Measurements from ENCODE around the gene GJA9.
"Not testable (repeated sequence)": the region's sequence is repeated elsewhere in the genome, so short reads cannot be mapped to it uniquely, and the experiment has no call there.

Gene GJA9

DNA sequence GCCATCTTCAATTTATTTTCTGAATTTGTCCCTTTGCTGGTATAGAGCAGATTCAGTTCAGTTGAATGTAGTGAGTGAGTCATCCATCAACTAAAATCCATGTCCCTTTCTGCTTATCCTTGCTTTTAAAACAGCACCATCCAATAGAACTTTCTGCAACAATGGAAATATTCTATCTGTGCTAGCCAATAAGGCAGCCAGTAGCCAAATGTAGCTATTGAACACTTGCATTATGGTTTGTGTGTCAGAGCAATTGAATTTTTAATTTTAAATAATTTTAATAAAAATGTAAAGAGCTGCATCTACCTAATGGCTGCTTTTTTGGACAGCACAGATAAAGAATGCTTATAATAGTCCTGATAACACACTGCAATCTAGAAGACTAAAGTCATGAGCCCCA is at the start of gene GJA9:
TSS of gene GJA9 (minus strand) at position 101 of the 400 bp plus-strand sequence. CDS start 5,489 bp downstream, outside the sequence.
- Histone ChIP-seq H3K4me3 (ENCODE audit: low read length) (no peak within 1 kb of the TSS), H3K9ac (ENCODE audit: low read length) (no peak within 1 kb of the TSS), H3K9me3 (ENCODE audit: control insufficient read depth, low read length) (no peaks in the 10 kb centered on the region), H3K27me3 (ENCODE audit: control insufficient read depth, insufficient read depth, low read length) (no peaks in the 10 kb centered on the region), H3K4me1 (ENCODE audit: control insufficient read depth, insufficient read depth, low read length) (no peaks in the 10 kb centered on the region), H3K36me3 (ENCODE audit: control insufficient read depth, insufficient read depth, low read length) (no peaks in the 10 kb centered on the region)

DNA sequence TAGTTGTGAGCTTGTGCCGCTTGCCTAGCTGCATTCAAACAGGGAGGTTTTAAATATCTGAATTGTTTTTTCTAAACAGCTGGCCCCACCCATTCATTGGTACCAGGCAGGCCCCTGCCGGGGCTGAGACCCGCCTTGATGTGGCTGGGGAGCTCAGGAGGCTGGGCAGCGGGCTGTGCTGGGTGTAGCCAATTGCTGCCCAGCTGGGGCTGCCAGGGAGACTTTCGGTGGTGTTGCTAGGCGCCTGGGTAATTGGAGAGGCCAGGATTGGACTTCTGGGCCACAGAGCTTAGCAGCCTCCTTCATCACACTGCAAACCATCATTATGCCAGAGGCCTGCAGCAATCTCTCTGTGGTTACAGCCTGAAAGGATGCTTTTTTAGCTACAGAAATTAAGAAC is 48.1 kb upstream of the GJA9 start:
- H3K4me3 ChIP-seq (ENCODE audit: low read length) = no peak overlapping the region
- H3K9me3 ChIP-seq (ENCODE audit: control insufficient read depth, low read length) = no peaks in the 10 kb centered on the region
- H3K9ac ChIP-seq (ENCODE audit: low read length) = no peak overlapping the region
- H3K4me1 ChIP-seq (ENCODE audit: control insufficient read depth, insufficient read depth, low read length) = peaks cover 7% of the 10 kb centered on the region
- no peaks in the 10 kb centered on the region for H3K27me3 ChIP-seq (ENCODE audit: control insufficient read depth, insufficient read depth, low read length)
- H3K36me3 ChIP-seq (ENCODE audit: control insufficient read depth, insufficient read depth, low read length) = no peaks in the 10 kb centered on the region

DNA sequence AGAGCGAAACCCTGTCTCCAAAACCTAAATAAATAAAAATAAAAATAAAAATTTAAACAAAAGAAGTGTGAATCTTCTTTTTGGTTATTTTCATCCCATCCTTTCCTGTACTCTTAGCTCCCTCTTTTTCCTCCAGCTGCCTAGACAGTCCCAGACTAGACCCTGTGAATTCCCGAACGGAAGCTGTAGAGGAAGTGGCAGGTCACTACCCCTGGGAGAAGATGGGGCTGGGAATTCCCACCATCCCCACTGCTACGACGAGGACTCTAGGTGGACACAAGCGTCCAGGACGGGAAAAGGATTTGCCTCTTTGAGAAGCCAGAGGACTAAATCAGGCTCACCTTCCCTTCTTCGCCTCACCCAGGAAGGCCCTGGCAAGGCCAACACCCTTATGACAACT is 47.7 kb upstream of the GJA9 start:
- Histone ChIP-seq H3K4me1 (ENCODE audit: control insufficient read depth, insufficient read depth, low read length) (peaks cover 7% of the 10 kb centered on the region), H3K27me3 (ENCODE audit: control insufficient read depth, insufficient read depth, low read length) (no peaks in the 10 kb centered on the region), H3K4me3 (ENCODE audit: low read length) (no peak overlapping the region), H3K9ac (ENCODE audit: low read length) (no peak overlapping the region), H3K36me3 (ENCODE audit: control insufficient read depth, insufficient read depth, low read length) (no peaks in the 10 kb centered on the region), H3K9me3 (ENCODE audit: control insufficient read depth, low read length) (no peaks in the 10 kb centered on the region)

DNA sequence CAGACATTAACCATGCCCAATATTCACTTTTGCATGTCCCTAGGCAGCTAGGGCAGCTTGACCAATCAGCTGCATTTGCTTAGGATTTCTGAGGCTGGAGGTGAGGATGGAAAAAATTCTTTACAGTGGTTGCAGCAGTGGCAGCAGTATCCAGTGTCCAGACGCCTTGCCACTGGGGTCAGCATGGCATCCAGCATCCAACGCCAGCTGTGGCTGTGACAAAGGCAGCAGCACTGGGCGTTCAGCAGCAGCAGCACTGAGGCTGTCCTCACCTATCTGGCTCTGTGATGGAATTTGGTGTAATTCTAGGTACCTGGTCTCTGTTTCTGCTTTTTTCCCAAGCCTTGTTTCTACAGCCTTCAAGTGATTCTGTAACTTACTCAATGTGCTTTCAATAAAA is 44.7 kb upstream of the GJA9 start:
- Histone ChIP-seq H3K36me3 (ENCODE audit: control insufficient read depth, insufficient read depth, low read length) (no peaks in the 10 kb centered on the region), H3K4me1 (ENCODE audit: control insufficient read depth, insufficient read depth, low read length) (peaks cover 15% of the 10 kb centered on the region), H3K27me3 (ENCODE audit: control insufficient read depth, insufficient read depth, low read length) (no peaks in the 10 kb centered on the region), H3K9ac (ENCODE audit: low read length) (no peak overlapping the region), H3K4me3 (ENCODE audit: low read length) (no peak overlapping the region), H3K9me3 (ENCODE audit: control insufficient read depth, low read length) (no peaks in the 10 kb centered on the region)

DNA sequence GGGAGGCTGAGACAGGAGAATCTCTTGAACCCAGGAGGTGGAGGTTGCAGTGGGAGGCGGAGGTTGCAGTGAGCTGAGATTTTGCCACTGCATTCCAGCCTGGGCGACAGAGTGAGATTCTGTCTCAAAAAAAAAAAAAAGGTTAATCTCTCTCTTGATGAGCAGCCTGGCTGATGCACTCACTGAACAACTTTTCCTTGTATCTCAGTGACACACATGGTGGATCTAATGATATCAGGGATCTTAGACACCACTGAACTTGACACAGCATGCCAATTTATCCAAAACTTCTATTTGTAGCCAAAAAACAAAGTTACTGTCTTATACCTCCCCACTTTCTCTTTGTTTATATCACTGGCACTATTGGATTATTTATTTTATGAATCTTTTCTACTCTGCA is 44.0 kb upstream of the GJA9 start:
- Histone ChIP-seq H3K4me1 (ENCODE audit: control insufficient read depth, insufficient read depth, low read length) (peaks cover 15% of the 10 kb centered on the region), H3K9ac (ENCODE audit: low read length) (no peak overlapping the region), H3K27me3 (ENCODE audit: control insufficient read depth, insufficient read depth, low read length) (no peaks in the 10 kb centered on the region), H3K36me3 (ENCODE audit: control insufficient read depth, insufficient read depth, low read length) (no peaks in the 10 kb centered on the region), H3K9me3 (ENCODE audit: control insufficient read depth, low read length) (no peaks in the 10 kb centered on the region), H3K4me3 (ENCODE audit: low read length) (no peak overlapping the region)

DNA sequence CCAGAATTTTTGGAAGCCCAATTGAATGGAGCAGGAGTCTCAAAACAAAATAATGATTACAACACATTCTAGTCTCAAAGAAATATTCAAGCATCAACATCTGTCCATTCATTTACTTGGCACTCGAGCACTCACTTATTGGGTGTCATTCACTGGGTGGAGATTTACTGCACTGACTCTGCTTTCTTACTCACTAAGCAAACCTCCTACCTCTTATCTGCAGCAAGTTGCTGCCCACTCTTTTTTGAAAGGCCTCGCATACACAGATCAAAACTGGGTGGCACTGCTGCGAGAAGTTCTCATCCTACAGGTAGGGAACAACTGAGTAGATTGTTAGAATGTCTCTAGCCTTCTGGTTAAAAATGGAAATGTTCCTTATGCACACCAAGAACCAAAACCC is 42.2 kb upstream of the GJA9 start:
- H3K9me3 ChIP-seq (ENCODE audit: control insufficient read depth, low read length) = no peaks in the 10 kb centered on the region
- peaks cover 8% of the 10 kb centered on the region for H3K4me1 ChIP-seq (ENCODE audit: control insufficient read depth, insufficient read depth, low read length)
- no peaks in the 10 kb centered on the region for H3K27me3 ChIP-seq (ENCODE audit: control insufficient read depth, insufficient read depth, low read length)
- H3K36me3 ChIP-seq (ENCODE audit: control insufficient read depth, insufficient read depth, low read length) = no peaks in the 10 kb centered on the region
- H3K4me3 ChIP-seq (ENCODE audit: low read length) = no peak overlapping the region
- no peak overlapping the region for H3K9ac ChIP-seq (ENCODE audit: low read length)

DNA sequence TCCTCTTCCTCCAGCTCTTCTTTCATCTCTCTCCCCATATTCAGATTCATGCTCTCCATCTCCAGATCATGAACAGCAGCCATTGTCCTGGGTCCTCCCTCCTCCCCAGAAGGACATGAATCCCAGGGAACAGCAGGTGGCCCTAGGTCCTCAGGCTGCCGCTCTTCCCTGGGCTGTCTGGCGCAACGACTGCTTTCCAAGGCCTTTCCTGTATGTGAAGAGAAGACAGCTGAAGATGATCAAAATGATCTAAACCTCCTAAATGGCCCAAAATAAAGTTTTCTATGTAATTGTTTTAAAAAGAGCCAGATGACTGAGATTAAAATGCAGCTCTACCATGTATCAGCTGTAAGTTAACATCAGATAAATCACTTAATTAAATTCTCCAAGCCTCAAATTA is 37.7 kb upstream of the GJA9 start:
- H3K36me3 ChIP-seq (ENCODE audit: control insufficient read depth, insufficient read depth, low read length) = no peaks in the 10 kb centered on the region
- no peaks in the 10 kb centered on the region for H3K27me3 ChIP-seq (ENCODE audit: control insufficient read depth, insufficient read depth, low read length)
- H3K4me1 ChIP-seq (ENCODE audit: control insufficient read depth, insufficient read depth, low read length) = peaks cover 8% of the 10 kb centered on the region
- H3K4me3 ChIP-seq (ENCODE audit: low read length) = no peak overlapping the region
- no peaks in the 10 kb centered on the region for H3K9me3 ChIP-seq (ENCODE audit: control insufficient read depth, low read length)
- no peak overlapping the region for H3K9ac ChIP-seq (ENCODE audit: low read length)

DNA sequence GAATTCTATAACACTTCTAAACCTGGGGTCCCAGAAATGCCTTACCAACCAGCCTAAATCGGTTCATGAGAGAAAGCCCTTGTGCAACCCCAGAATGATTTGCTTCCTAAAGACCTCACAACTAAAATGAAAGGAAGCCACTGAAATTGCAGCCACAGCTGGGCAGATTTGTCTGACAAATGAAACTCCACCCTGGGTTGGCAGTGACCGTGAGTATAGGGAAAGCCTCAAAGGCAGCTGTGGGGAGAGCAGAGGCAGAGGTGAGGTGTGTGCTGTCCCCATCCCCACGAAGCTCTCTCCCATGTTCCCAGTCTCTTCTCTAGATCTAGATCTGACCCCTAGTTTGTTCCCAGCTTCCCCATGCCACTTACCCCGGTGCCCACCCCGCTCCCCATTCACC is 37.2 kb upstream of the GJA9 start:
- Histone ChIP-seq H3K4me1 (ENCODE audit: control insufficient read depth, insufficient read depth, low read length) (peaks cover 8% of the 10 kb centered on the region), H3K9ac (ENCODE audit: low read length) (no peak overlapping the region), H3K27me3 (ENCODE audit: control insufficient read depth, insufficient read depth, low read length) (no peaks in the 10 kb centered on the region), H3K36me3 (ENCODE audit: control insufficient read depth, insufficient read depth, low read length) (no peaks in the 10 kb centered on the region), H3K4me3 (ENCODE audit: low read length) (no peak overlapping the region), H3K9me3 (ENCODE audit: control insufficient read depth, low read length) (no peaks in the 10 kb centered on the region)

DNA sequence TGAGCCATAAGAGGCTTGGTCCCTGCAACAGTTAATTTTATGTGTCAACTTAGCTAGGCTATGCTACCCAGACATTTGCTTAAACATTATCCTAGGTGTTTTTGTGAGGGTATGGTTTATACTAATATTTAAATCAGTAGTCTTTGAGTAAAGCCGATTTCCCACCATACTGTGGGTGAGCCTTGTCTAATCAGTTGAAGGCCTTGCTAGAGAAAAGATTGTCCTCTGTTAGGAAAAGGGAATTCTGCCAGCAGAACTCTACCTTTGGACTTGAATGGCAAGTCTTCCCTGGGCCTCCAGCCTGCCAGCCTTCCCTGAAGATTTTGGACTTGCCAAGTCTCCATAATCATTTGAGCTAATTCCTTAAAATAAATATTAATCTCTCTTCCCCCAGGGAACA is 36.4 kb upstream of the GJA9 start:
- Histone ChIP-seq H3K27me3 (ENCODE audit: control insufficient read depth, insufficient read depth, low read length) (no peaks in the 10 kb centered on the region), H3K4me3 (ENCODE audit: low read length) (no peak overlapping the region), H3K9me3 (ENCODE audit: control insufficient read depth, low read length) (no peaks in the 10 kb centered on the region), H3K36me3 (ENCODE audit: control insufficient read depth, insufficient read depth, low read length) (no peaks in the 10 kb centered on the region), H3K4me1 (ENCODE audit: control insufficient read depth, insufficient read depth, low read length) (peaks cover under 1% of the 10 kb centered on the region), H3K9ac (ENCODE audit: low read length) (no peak overlapping the region)

DNA sequence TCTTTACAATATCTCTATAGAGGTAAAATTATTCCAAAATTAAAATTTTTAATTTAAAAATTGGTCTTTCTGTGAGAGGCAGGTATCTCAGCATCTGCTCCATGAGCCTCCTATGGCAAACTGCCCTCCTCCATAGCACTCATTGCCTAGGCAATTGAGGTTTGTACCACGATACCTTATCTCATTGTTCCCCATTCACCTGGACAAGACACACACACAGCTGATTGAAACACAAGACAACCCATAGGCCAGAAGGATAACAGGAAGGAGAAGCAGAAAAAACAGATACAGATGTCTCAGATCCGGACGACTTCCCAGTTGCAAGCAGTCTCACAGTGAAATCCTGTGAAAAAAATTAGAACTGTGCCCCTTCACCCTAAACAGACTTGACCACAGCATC is 36.0 kb upstream of the GJA9 start:
- Histone ChIP-seq H3K4me1 (ENCODE audit: control insufficient read depth, insufficient read depth, low read length) (no peaks in the 10 kb centered on the region), H3K36me3 (ENCODE audit: control insufficient read depth, insufficient read depth, low read length) (no peaks in the 10 kb centered on the region), H3K27me3 (ENCODE audit: control insufficient read depth, insufficient read depth, low read length) (no peaks in the 10 kb centered on the region), H3K4me3 (ENCODE audit: low read length) (no peak overlapping the region), H3K9me3 (ENCODE audit: control insufficient read depth, low read length) (no peaks in the 10 kb centered on the region), H3K9ac (ENCODE audit: low read length) (no peak overlapping the region)

DNA sequence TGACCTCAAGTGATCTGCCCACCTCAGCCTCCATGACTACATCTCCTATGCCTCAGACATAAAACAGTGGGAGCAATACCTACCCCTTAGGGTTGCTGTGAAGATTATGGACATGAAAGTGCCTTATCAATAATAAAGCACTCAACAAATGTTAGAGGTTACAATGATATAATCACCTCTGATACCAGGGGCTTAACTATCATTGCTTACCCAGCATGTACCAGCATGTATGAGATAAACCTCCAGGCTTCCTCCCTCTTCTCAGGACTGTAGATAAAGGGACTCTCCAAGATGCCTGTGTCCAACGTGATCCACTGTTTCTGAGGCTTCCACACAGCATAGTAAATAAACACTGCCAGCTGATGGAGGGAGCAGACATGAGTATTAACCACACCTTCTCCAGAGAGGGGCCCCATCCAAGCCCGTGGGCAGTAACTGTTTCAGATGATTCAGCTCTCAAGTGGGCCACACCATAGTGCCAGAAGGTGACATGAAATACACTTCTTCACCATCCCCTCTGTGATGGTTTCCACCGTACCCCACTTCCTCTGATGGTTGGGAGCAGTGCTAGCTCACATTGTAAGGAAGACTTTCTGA is 34.1 kb upstream of the GJA9 start:
- no peaks in the 10 kb centered on the region for H3K4me1 ChIP-seq (ENCODE audit: control insufficient read depth, insufficient read depth, low read length)
- no peak overlapping the region for H3K9ac ChIP-seq (ENCODE audit: low read length)
- no peaks in the 10 kb centered on the region for H3K27me3 ChIP-seq (ENCODE audit: control insufficient read depth, insufficient read depth, low read length)
- H3K36me3 ChIP-seq (ENCODE audit: control insufficient read depth, insufficient read depth, low read length) = no peaks in the 10 kb centered on the region
- H3K4me3 ChIP-seq (ENCODE audit: low read length) = no peak overlapping the region
- H3K9me3 ChIP-seq (ENCODE audit: control insufficient read depth, low read length) = no peaks in the 10 kb centered on the region

DNA sequence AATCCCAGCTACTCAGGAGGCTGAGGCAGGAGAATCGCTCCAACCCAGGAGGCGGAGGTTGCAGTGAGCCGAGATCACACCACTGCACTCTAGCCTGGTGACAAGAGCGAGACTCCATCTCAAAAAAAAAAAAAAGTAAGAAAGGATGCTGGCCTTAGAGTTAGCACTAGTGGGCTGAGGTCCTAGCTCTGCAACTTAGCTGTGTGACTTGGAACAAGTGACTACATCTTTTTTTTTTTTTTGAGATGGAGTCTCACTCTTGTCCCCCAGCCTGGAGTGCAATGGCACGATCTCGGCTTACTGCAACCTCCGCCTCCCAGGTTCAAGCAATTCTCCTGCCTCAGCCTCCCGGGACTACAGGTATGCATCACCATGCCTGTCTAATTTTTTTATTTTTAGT is 33.5 kb upstream of the GJA9 start:
- not testable (repeated sequence) for H3K4me1 ChIP-seq (ENCODE audit: control insufficient read depth, insufficient read depth, low read length); H3K9ac ChIP-seq (ENCODE audit: low read length); H3K36me3 ChIP-seq (ENCODE audit: control insufficient read depth, insufficient read depth, low read length); H3K4me3 ChIP-seq (ENCODE audit: low read length); H3K27me3 ChIP-seq (ENCODE audit: control insufficient read depth, insufficient read depth, low read length); H3K9me3 ChIP-seq (ENCODE audit: control insufficient read depth, low read length)

DNA sequence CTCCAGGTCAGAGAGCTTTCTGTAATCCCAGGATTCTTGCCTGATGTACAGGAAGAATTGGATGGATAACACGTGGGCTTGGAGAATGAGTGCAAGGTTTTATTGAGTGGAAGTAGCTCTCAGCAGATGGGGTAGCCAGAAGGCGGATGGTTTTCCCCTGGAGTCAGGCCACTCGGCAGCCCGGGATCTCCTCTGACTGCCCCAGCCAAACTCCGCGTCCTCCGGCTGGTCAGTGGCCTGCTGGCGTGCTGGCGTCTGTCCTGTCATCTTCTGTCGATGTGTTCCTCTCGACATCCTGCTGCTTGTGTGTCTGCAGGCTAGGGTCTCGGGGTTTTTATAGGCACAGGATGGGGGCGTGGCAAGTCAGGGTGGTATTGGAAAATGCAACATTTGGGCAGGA is 27.4 kb upstream of the GJA9 start:
- no peaks in the 10 kb centered on the region for H3K36me3 ChIP-seq (ENCODE audit: control insufficient read depth, insufficient read depth, low read length)
- H3K4me1 ChIP-seq (ENCODE audit: control insufficient read depth, insufficient read depth, low read length) = no peaks in the 10 kb centered on the region
- H3K27me3 ChIP-seq (ENCODE audit: control insufficient read depth, insufficient read depth, low read length) = no peaks in the 10 kb centered on the region
- no peak overlapping the region for H3K4me3 ChIP-seq (ENCODE audit: low read length)
- H3K9me3 ChIP-seq (ENCODE audit: control insufficient read depth, low read length) = no peaks in the 10 kb centered on the region
- no peak overlapping the region for H3K9ac ChIP-seq (ENCODE audit: low read length)

Data from mucosa of stomach (tissue), 1 donor.